Measurements from ENCODE around the gene RHOT2. TPM values are rescaled to one million over a fixed set of nuclear protein-coding genes. Genes with fewer than 3 reads are reported as not detected.

RHOT2 gene
- polyA plus RNA-seq, 1 donor, result 58.3 TPM

Other genes with a start within 250 kb of the RHOT2 start
- 30.4 TPM for gene RAB11FIP3, start 242.5 kb upstream of the RHOT2 start, polyA plus RNA-seq (ENCODE audit: insufficient read length)
- gene CAPN15, start 140.4 kb upstream of the RHOT2 start, polyA plus RNA-seq (ENCODE audit: insufficient read length), result 24.6 TPM
- 0.14 TPM for gene PRR35, start 107.7 kb upstream of the RHOT2 start, polyA plus RNA-seq (ENCODE audit: insufficient read length)
- gene NHLRC4, start 101.1 kb upstream of the RHOT2 start, polyA plus RNA-seq (ENCODE audit: insufficient read length), result 0.99 TPM
- 16.1 TPM for gene PIGQ, start 98.2 kb upstream of the RHOT2 start, polyA plus RNA-seq (ENCODE audit: insufficient read length)
- 12.6 TPM for gene RAB40C, start 78.1 kb upstream of the RHOT2 start, polyA plus RNA-seq (ENCODE audit: insufficient read length)
- 0.76 TPM for gene WFIKKN1, start 37.1 kb upstream of the RHOT2 start, polyA plus RNA-seq (ENCODE audit: insufficient read length)
- gene METTL26, start 31.8 kb upstream of the RHOT2 start, polyA plus RNA-seq (ENCODE audit: insufficient read length), result 36.6 TPM
- gene MCRIP2, start 26.3 kb upstream of the RHOT2 start, polyA plus RNA-seq (ENCODE audit: insufficient read length), result 14.5 TPM
- 17.9 TPM for gene WDR90, start 18.8 kb upstream of the RHOT2 start, polyA plus RNA-seq (ENCODE audit: insufficient read length)
- gene RHBDL1, start 7.5 kb downstream of the RHOT2 start, polyA plus RNA-seq (ENCODE audit: insufficient read length), result 1.8 TPM
- gene STUB1, start 12.3 kb downstream of the RHOT2 start, polyA plus RNA-seq (ENCODE audit: insufficient read length), result 88.0 TPM
- gene JMJD8, start 16.2 kb downstream of the RHOT2 start, polyA plus RNA-seq (ENCODE audit: insufficient read length), result 35.1 TPM
- gene WDR24, start 22.3 kb downstream of the RHOT2 start, polyA plus RNA-seq (ENCODE audit: insufficient read length), result 7.1 TPM
- gene FBXL16, start 37.7 kb downstream of the RHOT2 start, polyA plus RNA-seq (ENCODE audit: insufficient read length), result 0.34 TPM
- 26.1 TPM for gene METRN, start 47.0 kb downstream of the RHOT2 start, polyA plus RNA-seq (ENCODE audit: insufficient read length)
- 15.4 TPM for gene ANTKMT, start 53.0 kb downstream of the RHOT2 start, polyA plus RNA-seq (ENCODE audit: insufficient read length)
- gene CCDC78, start 58.3 kb downstream of the RHOT2 start, polyA plus RNA-seq (ENCODE audit: insufficient read length), result 1.5 TPM
- gene HAGHL, start 59.0 kb downstream of the RHOT2 start, polyA plus RNA-seq (ENCODE audit: insufficient read length), result 3.2 TPM
- gene CIAO3, start 72.9 kb downstream of the RHOT2 start, polyA plus RNA-seq (ENCODE audit: insufficient read length), result 18.0 TPM
- 0.34 TPM for gene MSLN, start 92.6 kb downstream of the RHOT2 start, polyA plus RNA-seq (ENCODE audit: insufficient read length)
- 10.3 TPM for gene RPUSD1, start 120.2 kb downstream of the RHOT2 start, polyA plus RNA-seq (ENCODE audit: insufficient read length)
- gene CHTF18, start 120.5 kb downstream of the RHOT2 start, polyA plus RNA-seq (ENCODE audit: insufficient read length), result 15.4 TPM
- not detected for gene GNG13, start 132.6 kb downstream of the RHOT2 start, polyA plus RNA-seq (ENCODE audit: insufficient read length)